Upper lobe of left lung (tissue), 6 donors: Measurements from ENCODE around the gene OAT. TPM values are rescaled to one million over a fixed set of nuclear protein-coding genes. Genes with fewer than 3 reads are reported as not detected.

Experiments used
- ATAC-seq, 2 donors: fragments of 200-7000 bp; cut with Tn5 transposase; one replicate each; pipeline ENCODE4 v1.9.1; 2022; ENCODE audit warnings: mild to moderate bottlenecking in 2 of 2, moderate library complexity in 2 of 2; ENCODE audit not compliant: low FRiP score in 2 of 2
- DNase-seq, 2 donors: peaks; one replicate each; pipeline ENCODE4 v3.0.0-alpha.2; 2019 to 2020
- H3K27ac ChIP-seq, 4 donors: fragments of 200-600 bp; sonication (generic); one replicate each; pipeline ENCODE4 v1.5.1; 2016 to 2019
- H3K27me3 ChIP-seq, 4 donors: fragments of 200-600 bp; sonication (generic); one replicate each; pipeline ENCODE4 v1.5.1; 2017 to 2019
- H3K36me3 ChIP-seq, 4 donors: fragments of 200-600 bp; sonication (generic); one replicate each; pipeline ENCODE4 v1.5.1; 2016 to 2019
- H3K4me1 ChIP-seq, 4 donors: fragments of 200-600 bp; sonication (generic); one replicate each; pipeline ENCODE4 v1.5.1; 2018 to 2019
- H3K4me3 ChIP-seq, 4 donors: fragments of 200-600 bp; sonication (generic); one replicate each; pipeline ENCODE4 v1.5.1; 2017 to 2019; ENCODE audit warnings: mild to moderate bottlenecking in 2 of 4, moderate library complexity in 1 of 4
- H3K9me3 ChIP-seq, 4 donors: fragments of 200-600 bp; sonication (generic); one replicate each; pipeline ENCODE4 v1.5.1; 2018 to 2019
- CTCF ChIP-seq, 6 experiments: fragments of 450-650 bp in 4 of 6; fragments of 200-600 bp in 2 of 6; sonication (generic) in 2 of 6; IDR thresholded peaks; one replicate each; pipeline ENCODE4 v1.5.1; 2016 to 2019; ENCODE audit warnings: antibody characterized with exemption in 6 of 6
- EP300 ChIP-seq, 4 donors: sonication (generic); formaldehyde crosslinking; IDR thresholded peaks; one replicate each; pipeline ENCODE4 v1.5.1; 2017; ENCODE audit warnings: antibody characterized with exemption in 4 of 4, control low read depth in 2 of 4
- POLR2A ChIP-seq, 4 donors: fragments of 450-650 bp; IDR thresholded peaks; one replicate each; pipeline ENCODE4 v1.5.1; 2016 to 2017; ENCODE audit warnings: antibody characterized with exemption in 4 of 4, mild to moderate bottlenecking in 2 of 4
- POLR2AphosphoS5 ChIP-seq, 2 donors: sonication (generic); formaldehyde crosslinking; IDR thresholded peaks; one replicate each; pipeline ENCODE4 v1.5.1; 2017; ENCODE audit warnings: antibody characterized with exemption in 2 of 2
- WGBS, 2 donors: methylation state at CpG; one replicate each; pipeline ENCODE4 v1.1.5; 2017 to 2018; 5-methylcytosine and 5-hydroxymethylcytosine counted together
- total RNA-seq, 6 donors: library from RNA; depleted of rRNA in 4 of 6; stranded (reverse); fragments of >200 nt in 4 of 6; gene quantifications; one replicate each; pipeline versions ENCODE4 v1.1.0 to v1.2.1, GENCODE V29; 2016 to 2021
- donor health status: DM: no; HTN: no; CAD: no; lungs with moderate emphysema.
- donor health status: DM: no; HTN: yes; CAD: no; lungs with severe emphysema.

Gene OAT
- total RNA-seq, 6 donors from 2014 or later, result 21.0 to 82.7 (median 48.0) TPM

GRCh38 chr10:124401633-124402032 is 17.1 kb downstream of the OAT start:
- Histone ChIP-seq H3K9me3 (no peaks in the 10 kb centered on the region), H3K36me3 (peaks cover 13 to 94% (median 53%) of the 10 kb centered on the region in 4 donors), H3K4me3 (no peak overlapping the region), H3K27ac (no peak overlapping the region), H3K27me3 (no peaks in the 10 kb centered on the region), H3K4me1 (peaks cover 0 to 6% (median 0%) of the 10 kb centered on the region in 4 donors)
- DNase-seq, result no peak
- TF ChIP-seq EP300 (IDR thresholded peaks at IDR 0.05) (no peak), POLR2AphosphoS5 (IDR thresholded peaks at IDR 0.05) (no peak), POLR2A (IDR thresholded peaks at IDR 0.05) (no peak), CTCF (IDR thresholded peaks at IDR 0.05) (no peak)
- no peak for ATAC-seq
- WGBS, 2 donors, result 97 to 99% methylated on average over 5 of the region's 5 CpGs

GRCh38 chr10:124394583-124394982 is 24.1 kb downstream of the OAT start:
- 61 to 87% methylated on average over 1 of the region's 1 CpG for WGBS, 2 donors
- Histone ChIP-seq H3K27me3 (no peaks in the 10 kb centered on the region), H3K4me3 (no peak overlapping the region), H3K36me3 (peaks cover 0 to 30% (median 14%) of the 10 kb centered on the region in 4 donors), H3K4me1 (peaks cover 0 to 1% (median under 1%) of the 10 kb centered on the region in 4 donors), H3K9me3 (no peaks in the 10 kb centered on the region), H3K27ac (no peak overlapping the region)
- DNase-seq (no peak), ATAC-seq (no peak)
- TF ChIP-seq CTCF (IDR thresholded peaks at IDR 0.05) (no peak), EP300 (IDR thresholded peaks at IDR 0.05) (no peak)

GRCh38 chr10:124392626-124393342 is 25.9 kb downstream of the OAT start:
- TF ChIP-seq CTCF (IDR thresholded peaks at IDR 0.05) (no peak), POLR2A (IDR thresholded peaks at IDR 0.05) (no peak), EP300 (IDR thresholded peaks at IDR 0.05) (no peak), POLR2AphosphoS5 (IDR thresholded peaks at IDR 0.05) (no peak)
- 93 to 94% methylated on average over 8 to 11 of the region's 11 CpGs for WGBS, 2 donors
- H3K9me3 ChIP-seq, result no peaks in the 10 kb centered on the region
- H3K4me1 ChIP-seq, result peaks cover 7 to 13% (median 11%) of the 10 kb centered on the region in 4 donors
- no peak for ATAC-seq
- no peaks in the 10 kb centered on the region for H3K27me3 ChIP-seq
- peak in 1 of 2 donors; percentile 67 for DNase-seq
- no peak overlapping the region for H3K4me3 ChIP-seq
- peaks cover 0 to 15% (median 5%) of the 10 kb centered on the region in 4 donors for H3K36me3 ChIP-seq
- H3K27ac ChIP-seq, result no peak overlapping the region

- H3K4me1 ChIP-seq, result peaks cover 7 to 13% (median 11%) of the 10 kb centered on the region in 4 donors
- whole genome bisulfite sequencing, 2 donors, result 83 to 90% methylated on average over 3 of the region's 3 CpGs
- no peak for TF ChIP-seq POLR2AphosphoS5 (IDR thresholded peaks at IDR 0.05)
- no peak for TF ChIP-seq CTCF (IDR thresholded peaks at IDR 0.05)
- no peak for TF ChIP-seq POLR2A (IDR thresholded peaks at IDR 0.05)
- no peaks in the 10 kb centered on the region for H3K9me3 ChIP-seq
- H3K27me3 ChIP-seq, result no peaks in the 10 kb centered on the region
- no peak overlapping the region for H3K4me3 ChIP-seq
- no peaks in the 10 kb centered on the region for H3K36me3 ChIP-seq
- DNase-seq (peak in 1 of 2 donors; percentile 14), ATAC-seq (no peak)
- H3K27ac ChIP-seq, result no peak overlapping the region
These were observed 28.1 kb downstream of the OAT start for GRCh38 chr10:124390471-124391187.
